ENCODE measurements around the gene NCAM1. TPM values are rescaled to one million over a fixed set of nuclear protein-coding genes. Genes with fewer than 3 reads are reported as not detected.

NCAM1 gene
- total RNA-seq, result 2.9 and 6.9 TPM in 2 replicates

DNA sequence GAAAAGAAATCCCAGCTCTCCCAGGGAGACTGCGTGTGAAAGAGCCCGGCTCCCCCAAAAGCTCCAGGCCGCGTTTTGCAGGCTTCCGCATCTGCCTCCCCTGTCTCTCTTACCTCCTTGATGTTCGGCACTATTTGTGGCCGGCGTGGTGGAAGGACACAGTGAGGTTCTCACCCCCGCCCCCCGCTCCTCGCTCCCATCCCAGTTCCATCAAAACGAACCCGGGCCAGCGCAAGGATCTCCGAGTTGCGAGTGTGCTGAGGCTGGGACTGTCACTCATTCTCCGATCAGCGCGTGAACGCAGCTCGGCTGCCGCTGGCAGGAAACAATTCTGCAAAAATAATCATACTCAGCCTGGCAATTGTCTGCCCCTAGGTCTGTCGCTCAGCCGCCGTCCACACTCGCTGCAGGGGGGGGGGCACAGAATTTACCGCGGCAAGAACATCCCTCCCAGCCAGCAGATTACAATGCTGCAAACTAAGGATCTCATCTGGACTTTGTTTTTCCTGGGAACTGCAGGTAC, at the start of gene NCAM1:
Gene NCAM1 (plus strand): TSS at position 275 of the 523 bp plus-strand sequence.

DNA sequence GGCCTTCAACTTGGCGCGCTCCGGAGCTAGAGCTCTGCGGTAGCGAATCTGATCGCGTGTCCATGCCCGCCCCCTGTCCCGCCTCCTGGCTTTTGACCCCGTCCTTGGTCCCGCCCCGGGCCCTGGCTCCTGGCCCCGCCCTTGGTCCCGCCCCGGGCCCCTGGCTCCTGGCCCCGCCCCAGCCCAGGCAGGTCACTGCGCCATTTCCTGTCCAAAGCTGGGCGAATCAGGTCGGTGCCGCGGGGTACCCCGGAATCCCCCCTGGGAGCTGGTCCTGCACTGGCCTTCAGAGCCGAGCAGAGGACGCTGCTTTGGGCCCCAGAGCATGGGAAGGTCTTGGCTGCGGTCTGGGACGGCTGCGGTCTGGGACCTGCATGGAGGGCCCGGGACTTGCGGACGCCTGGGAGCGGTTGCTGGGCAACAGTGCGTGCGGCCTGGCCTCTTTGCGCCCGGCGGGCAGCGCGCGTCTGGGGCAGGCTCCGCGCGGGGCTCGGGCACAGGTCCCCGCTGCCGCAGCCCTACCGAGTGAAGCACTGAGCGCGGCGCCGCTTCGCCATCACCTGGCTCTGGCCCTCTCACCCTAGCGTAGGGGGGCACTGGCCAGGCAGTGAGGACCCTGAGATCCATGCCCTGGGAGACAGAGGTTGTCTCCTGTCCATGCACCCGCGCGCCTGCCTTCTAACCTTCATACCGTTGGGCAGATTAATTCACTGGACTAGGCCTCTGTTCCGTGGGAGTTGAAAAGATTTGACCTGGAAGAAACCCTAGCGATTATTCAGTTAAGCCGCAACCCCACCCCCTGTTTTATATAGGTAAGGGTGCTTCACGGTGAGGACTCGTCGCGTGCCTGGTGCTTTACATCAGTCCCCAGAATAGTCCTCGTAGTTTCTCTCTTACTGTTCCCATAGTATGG, 353.4 kb downstream of the NCAM1 start, which contains the start of gene TTC12:
Gene TTC12 (plus strand): TSS at position 195 of the 913 bp plus-strand sequence. CDS start 1,675 bp downstream, outside the sequence.

